SK-N-MC (cell line): ENCODE data around the gene ARSG.

Source experiments
- DNase-seq: peaks from one replicate; pipeline ENCODE4 v3.0.0-alpha.2; 2011; ENCODE audit warnings: low read depth, low spot score
- H3K27ac ChIP-seq: fragments of 200-600 bp; sonication (generic); 2 replicates; pipeline ENCODE4 v1.5.1; 2016; ENCODE audit warnings: mixed run types
- H3K36me3 ChIP-seq: fragments of 200-600 bp; sonication (generic); 2 replicates; pipeline ENCODE4 v1.6.1; 2017; ENCODE audit warnings: antibody characterized with exemption, low read length, mixed read lengths; ENCODE audit not compliant: insufficient read depth
- H3K4me3 ChIP-seq: fragments of 200-600 bp; sonication (generic); 2 replicates; pipeline ENCODE4 v1.5.1; 2016
- H3K9ac ChIP-seq: fragments of 200-600 bp; sonication (generic); 2 replicates; pipeline ENCODE4 v1.8.0; 2017; ENCODE audit warnings: mixed run types, mixed read lengths; ENCODE audit not compliant: insufficient read length
- H3K9me3 ChIP-seq: fragments of 200-600 bp; sonication (generic); 2 replicates; pipeline ENCODE4 v1.6.1; 2017; ENCODE audit warnings: low read depth, mild to moderate bottlenecking, antibody characterized with exemption, low read length, moderate library complexity, mixed read lengths
- EZH2 ChIP-seq: fragments of 200-600 bp; sonication (generic); IDR thresholded peaks from one replicate; pipeline ENCODE4 v1.6.1; 2017; ENCODE audit warnings: antibody characterized with exemption
- FOXP2 ChIP-seq: optimal IDR thresholded peaks from 2 replicates; pipeline ENCODE3; 2011; ENCODE audit warnings: mild to moderate bottlenecking, moderate library complexity; ENCODE audit not compliant: insufficient read depth; ENCODE audit errors: extremely low read length, control extremely low read depth
- POLR2AphosphoS5 ChIP-seq: IDR thresholded peaks from 2 replicates; pipeline ENCODE4 v1.6.1; 2012; ENCODE audit warnings: mild to moderate bottlenecking, low read depth, low read length, borderline replicate concordance

ARSG gene

GRCh38 chr17:68291836-68292688 is 767 bp downstream of the ARSG start:
- peak overlapping the region; percentile 84 for H3K9ac ChIP-seq
- H3K4me3 ChIP-seq: peak overlapping the region; percentile 91
- peak overlapping the region; percentile 31; the same call in 1 of the 2 replicates for H3K27ac ChIP-seq
- DNase-seq: peak; percentile 26
- H3K36me3 ChIP-seq: no peaks in the 10 kb centered on the region
- no peaks in the 10 kb centered on the region for H3K9me3 ChIP-seq
- TF ChIP-seq POLR2AphosphoS5 (no peak), FOXP2 (no peak), EZH2 (no peak)

- Histone ChIP-seq H3K4me3 (peak overlapping the region; percentile 91), H3K36me3 (no peaks in the 10 kb centered on the region), H3K27ac (no peak overlapping the region), H3K9ac (no peak overlapping the region), H3K9me3 (no peaks in the 10 kb centered on the region)
- TF ChIP-seq FOXP2: no peak
- no peak for DNase-seq
Observed at GRCh38 chr17:68292689-68293040, 1.4 kb downstream of the ARSG start.

- Histone ChIP-seq H3K27ac (no peak overlapping the region), H3K9ac (no peak overlapping the region), H3K4me3 (no peak overlapping the region)
Observed at GRCh38 chr17:68293490-68294195, 2.3 kb downstream of the ARSG start.

GRCh38 chr17:68294196-68294555 is 2.9 kb downstream of the ARSG start:
- TF ChIP-seq FOXP2 (no peak), EZH2 (no peak)
- H3K4me3 ChIP-seq: no peak overlapping the region
- H3K9ac ChIP-seq: no peak overlapping the region
- no peak for DNase-seq
- no peaks in the 10 kb centered on the region for H3K9me3 ChIP-seq
- H3K36me3 ChIP-seq: no peaks in the 10 kb centered on the region
- H3K27ac ChIP-seq: no peak overlapping the region

More at GRCh38 chr17:68293490-68294195, 2.3 kb downstream of the ARSG start:
- Histone ChIP-seq H3K9me3 (no peaks in the 10 kb centered on the region), H3K36me3 (no peaks in the 10 kb centered on the region)
- DNase-seq: no peak
- TF ChIP-seq FOXP2: no peak
- TF ChIP-seq POLR2AphosphoS5: no peak
- no peak for TF ChIP-seq EZH2

GRCh38 chr17:68294617-68295016 is 3.3 kb downstream of the ARSG start:
- no peak for DNase-seq
- no peaks in the 10 kb centered on the region for H3K36me3 ChIP-seq
- H3K4me3 ChIP-seq: no peak overlapping the region
- H3K9me3 ChIP-seq: no peaks in the 10 kb centered on the region
- H3K27ac ChIP-seq: no peak overlapping the region
- no peak overlapping the region for H3K9ac ChIP-seq
- TF ChIP-seq EZH2: no peak
- no peak for TF ChIP-seq FOXP2
- TF ChIP-seq POLR2AphosphoS5: no peak

GRCh38 chr17:68295086-68295485 is 3.8 kb downstream of the ARSG start:
- Histone ChIP-seq H3K36me3 (no peaks in the 10 kb centered on the region), H3K4me3 (no peak overlapping the region), H3K9ac (no peak overlapping the region), H3K9me3 (no peaks in the 10 kb centered on the region), H3K27ac (no peak overlapping the region)
- no peak for DNase-seq
- TF ChIP-seq EZH2 (no peak), POLR2AphosphoS5 (no peak), FOXP2 (no peak)

GRCh38 chr17:68296217-68297191 is 5.2 kb downstream of the ARSG start:
- Histone ChIP-seq H3K27ac (no peak overlapping the region), H3K36me3 (no peaks in the 10 kb centered on the region), H3K9me3 (no peaks in the 10 kb centered on the region), H3K4me3 (no peak overlapping the region), H3K9ac (no peak overlapping the region)
- no peak for DNase-seq
- TF ChIP-seq EZH2 (no peak), POLR2AphosphoS5 (no peak), FOXP2 (no peak)

- no peaks in the 10 kb centered on the region for H3K9me3 ChIP-seq
- TF ChIP-seq EZH2 (no peak), POLR2AphosphoS5 (no peak), FOXP2 (no peak)
Observed at GRCh38 chr17:68297195-68297594, 5.9 kb downstream of the ARSG start.

More at GRCh38 chr17:68297195-68297594, 5.9 kb downstream of the ARSG start:
- no peak for DNase-seq
- Histone ChIP-seq H3K9ac (no peak overlapping the region), H3K27ac (no peak overlapping the region), H3K36me3 (no peaks in the 10 kb centered on the region), H3K4me3 (no peak overlapping the region)
